Measurements from ENCODE around the gene THSD1.
A peak's percentile ranks its signal among the peaks of the same experiment; 100 is the strongest.

Gene THSD1

GRCh38 chr13:52428295-52428694 is 22.3 kb upstream of the THSD1 start:
- peak overlapping the region; percentile 56 for H3K27ac ChIP-seq (ENCODE audit: poor library complexity, severe bottlenecking)

GRCh38 chr13:52421216-52421615 is 15.2 kb upstream of the THSD1 start:
- H3K27me3 ChIP-seq (ENCODE audit: insufficient read depth, poor library complexity, severe bottlenecking): no peaks in the 10 kb centered on the region
- peaks cover 80% of the 10 kb centered on the region for H3K36me3 ChIP-seq (ENCODE audit: low read depth)
- TF ChIP-seq CTCF (IDR thresholded peaks at IDR 0.05; ENCODE audit: poor library complexity, severe bottlenecking): no peak
- ATAC-seq (ENCODE audit: low read depth): no peak
- DNase-seq (ENCODE audit: low spot score): no peak
- peaks cover 4% of the 10 kb centered on the region for H3K4me1 ChIP-seq (ENCODE audit: insufficient read depth, poor library complexity, severe bottlenecking)
- H3K27ac ChIP-seq (ENCODE audit: poor library complexity, severe bottlenecking): no peak overlapping the region
- H3K4me3 ChIP-seq (ENCODE audit: severe bottlenecking): no peak overlapping the region
- H3K9me3 ChIP-seq (ENCODE audit: severe bottlenecking): no peaks in the 10 kb centered on the region

More at GRCh38 chr13:52428295-52428694, 22.3 kb upstream of the THSD1 start:
- ATAC-seq (ENCODE audit: low read depth) (peak; percentile 98), DNase-seq (ENCODE audit: low spot score) (no peak)
- H3K36me3 ChIP-seq (ENCODE audit: low read depth): peaks cover 87% of the 10 kb centered on the region
- no peaks in the 10 kb centered on the region for H3K9me3 ChIP-seq (ENCODE audit: severe bottlenecking)
- no peak overlapping the region for H3K4me3 ChIP-seq (ENCODE audit: severe bottlenecking)
- peaks cover 15% of the 10 kb centered on the region for H3K4me1 ChIP-seq (ENCODE audit: insufficient read depth, poor library complexity, severe bottlenecking)
- no peak for TF ChIP-seq CTCF (IDR thresholded peaks at IDR 0.05; ENCODE audit: poor library complexity, severe bottlenecking)
- H3K27me3 ChIP-seq (ENCODE audit: insufficient read depth, poor library complexity, severe bottlenecking): no peaks in the 10 kb centered on the region

- ATAC-seq (ENCODE audit: low read depth) (no peak), DNase-seq (ENCODE audit: low spot score) (no peak)
- no peak overlapping the region for H3K27ac ChIP-seq (ENCODE audit: poor library complexity, severe bottlenecking)
- TF ChIP-seq CTCF (IDR thresholded peaks at IDR 0.05; ENCODE audit: poor library complexity, severe bottlenecking): no peak
- H3K36me3 ChIP-seq (ENCODE audit: low read depth): peaks cover 77% of the 10 kb centered on the region
- no peaks in the 10 kb centered on the region for H3K27me3 ChIP-seq (ENCODE audit: insufficient read depth, poor library complexity, severe bottlenecking)
- H3K4me3 ChIP-seq (ENCODE audit: severe bottlenecking): no peak overlapping the region
- H3K9me3 ChIP-seq (ENCODE audit: severe bottlenecking): no peaks in the 10 kb centered on the region
- H3K4me1 ChIP-seq (ENCODE audit: insufficient read depth, poor library complexity, severe bottlenecking): peaks cover 22% of the 10 kb centered on the region
These were observed 13.1 kb upstream of the THSD1 start for GRCh38 chr13:52419080-52419479.

- no peak for DNase-seq (ENCODE audit: low spot score)
- ATAC-seq (ENCODE audit: low read depth): peak; percentile 80
- H3K27ac ChIP-seq (ENCODE audit: poor library complexity, severe bottlenecking): peak overlapping the region; percentile 98
- H3K36me3 ChIP-seq (ENCODE audit: low read depth): peaks cover 61% of the 10 kb centered on the region
- H3K9me3 ChIP-seq (ENCODE audit: severe bottlenecking): no peaks in the 10 kb centered on the region
- no peak overlapping the region for H3K4me3 ChIP-seq (ENCODE audit: severe bottlenecking)
- peaks cover 53% of the 10 kb centered on the region for H3K4me1 ChIP-seq (ENCODE audit: insufficient read depth, poor library complexity, severe bottlenecking)
- no peak for TF ChIP-seq CTCF (IDR thresholded peaks at IDR 0.05; ENCODE audit: poor library complexity, severe bottlenecking)
- no peaks in the 10 kb centered on the region for H3K27me3 ChIP-seq (ENCODE audit: insufficient read depth, poor library complexity, severe bottlenecking)
These were observed 9.0 kb upstream of the THSD1 start for GRCh38 chr13:52414963-52415362.

- no peak overlapping the region for H3K4me3 ChIP-seq (ENCODE audit: severe bottlenecking)
- no peak for TF ChIP-seq CTCF (IDR thresholded peaks at IDR 0.05; ENCODE audit: poor library complexity, severe bottlenecking)
- no peaks in the 10 kb centered on the region for H3K9me3 ChIP-seq (ENCODE audit: severe bottlenecking)
- peaks cover 55% of the 10 kb centered on the region for H3K36me3 ChIP-seq (ENCODE audit: low read depth)
- H3K27ac ChIP-seq (ENCODE audit: poor library complexity, severe bottlenecking): peak overlapping the region; percentile 98
- peaks cover 53% of the 10 kb centered on the region for H3K4me1 ChIP-seq (ENCODE audit: insufficient read depth, poor library complexity, severe bottlenecking)
- DNase-seq (ENCODE audit: low spot score) (no peak), ATAC-seq (ENCODE audit: low read depth) (no peak)
- H3K27me3 ChIP-seq (ENCODE audit: insufficient read depth, poor library complexity, severe bottlenecking): no peaks in the 10 kb centered on the region
These were observed 8.1 kb upstream of the THSD1 start for GRCh38 chr13:52414051-52414450.
